ENCODE data around the gene SERPING1.

GRCh38 chr11:57648801-57649735, 51.6 kb downstream of the SERPING1 start:
- TF ChIP-seq CTCF (IDR thresholded peaks at IDR 0.05; ENCODE audit: low read length) (no peak), EZH2 (optimal IDR thresholded peaks at IDR 0.05; ENCODE audit: low read depth, low read length) (no peak)

Data from MM.1S (cell line).